GM21737 (cell line): ENCODE measurements around the gene REPIN1.
A peak's percentile ranks its signal among the peaks of the same experiment; 100 is the strongest.

Source experiments
- ATAC-seq: cut with Tn5 transposase; IDR thresholded peaks from one replicate; pipeline ENCODE4 v1.9.1; 2021; ENCODE audit warnings: mild to moderate bottlenecking, moderate library complexity; ENCODE audit not compliant: unreplicated experiment

REPIN1 gene

DNA sequence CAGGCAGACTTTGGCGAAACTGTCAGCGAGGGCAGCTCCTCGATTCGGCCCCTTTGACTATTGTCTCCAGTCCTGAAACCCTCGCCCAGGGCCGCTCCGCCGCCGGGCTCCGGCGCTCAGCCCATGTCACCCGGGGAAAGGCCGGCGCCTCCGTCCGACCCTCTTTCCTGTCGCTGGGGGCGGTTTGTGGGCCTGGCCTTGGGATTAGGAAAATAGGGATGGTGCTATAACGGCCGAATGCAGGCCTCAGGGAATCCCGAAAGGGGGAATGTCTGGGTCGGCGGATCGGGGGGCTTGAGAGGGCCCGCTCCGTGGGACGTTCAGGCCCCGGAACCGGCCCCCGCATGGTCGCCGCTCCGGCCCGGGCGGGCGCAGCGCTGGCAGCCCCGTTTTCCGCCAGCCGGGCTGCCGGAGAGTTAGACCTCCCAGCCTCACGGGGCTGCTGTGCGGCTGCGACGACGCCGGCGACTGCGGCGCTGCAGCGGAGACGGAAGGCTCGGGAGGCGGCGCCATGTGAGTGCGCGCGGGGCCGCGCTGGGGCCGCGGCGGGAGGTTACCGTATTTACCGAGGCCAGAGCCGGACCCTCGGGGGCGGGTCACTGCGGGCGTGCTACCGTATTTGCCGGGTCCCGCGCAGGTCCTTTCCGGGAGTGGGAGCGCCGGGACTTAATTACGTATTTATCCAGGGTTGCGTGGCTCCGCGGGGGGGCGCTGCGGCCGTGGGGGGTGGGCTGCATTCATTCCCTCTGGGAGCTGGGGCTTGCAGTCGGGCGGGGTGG lies 36.4 kb downstream of the REPIN1 start:
- ATAC-seq = peak; percentile 42

DNA sequence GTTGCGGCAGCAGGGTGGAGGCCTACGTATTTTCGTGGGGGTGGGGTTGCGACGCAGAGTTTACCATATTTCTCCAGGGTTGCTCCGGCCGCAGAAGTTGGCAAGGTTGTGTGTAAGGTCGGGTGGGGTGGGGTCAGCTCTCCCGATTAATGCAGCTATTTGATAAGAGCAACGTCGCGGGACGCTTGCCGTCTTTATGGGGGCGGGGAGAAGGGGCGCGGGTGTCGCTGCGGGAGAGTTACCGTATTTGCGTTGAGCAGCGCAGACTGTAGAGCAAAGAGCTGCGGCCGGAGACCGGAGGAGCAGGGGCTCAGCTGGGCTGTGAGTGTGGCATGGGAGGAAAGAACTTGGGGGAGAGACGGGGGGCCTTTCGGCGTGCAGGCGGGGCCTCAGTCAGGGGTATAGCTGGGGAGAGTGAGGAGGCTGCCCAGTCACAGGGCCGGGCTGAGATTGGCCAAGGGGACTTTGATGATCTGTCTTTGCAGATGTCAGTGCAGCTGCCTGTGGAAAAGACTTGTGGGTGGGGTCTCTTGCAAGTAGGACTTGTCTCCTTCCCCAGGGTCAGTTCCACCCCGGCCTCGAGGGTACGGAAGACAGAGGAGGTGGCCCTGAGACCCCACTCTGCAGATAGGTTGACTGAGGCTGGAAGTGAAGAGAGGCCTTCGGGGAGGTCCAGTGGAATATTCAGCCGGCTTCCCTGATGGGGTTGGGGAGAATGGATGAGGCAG lies 37.1 kb downstream of the REPIN1 start:
- no peak for ATAC-seq

DNA sequence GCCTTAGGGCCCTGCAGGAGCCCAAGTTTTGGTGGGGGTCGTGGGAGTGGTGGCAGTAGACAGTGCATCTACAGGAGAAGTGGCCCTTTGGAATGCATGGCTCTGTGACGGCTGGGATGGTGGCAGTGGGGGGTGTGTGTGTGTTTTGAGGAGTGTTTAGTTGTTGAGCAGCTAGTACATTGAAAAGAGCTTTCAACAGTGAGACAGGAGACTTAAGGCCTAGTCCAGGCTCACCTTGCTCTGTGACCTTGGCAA lies 37.6 kb downstream of the REPIN1 start:
- no peak for ATAC-seq

DNA sequence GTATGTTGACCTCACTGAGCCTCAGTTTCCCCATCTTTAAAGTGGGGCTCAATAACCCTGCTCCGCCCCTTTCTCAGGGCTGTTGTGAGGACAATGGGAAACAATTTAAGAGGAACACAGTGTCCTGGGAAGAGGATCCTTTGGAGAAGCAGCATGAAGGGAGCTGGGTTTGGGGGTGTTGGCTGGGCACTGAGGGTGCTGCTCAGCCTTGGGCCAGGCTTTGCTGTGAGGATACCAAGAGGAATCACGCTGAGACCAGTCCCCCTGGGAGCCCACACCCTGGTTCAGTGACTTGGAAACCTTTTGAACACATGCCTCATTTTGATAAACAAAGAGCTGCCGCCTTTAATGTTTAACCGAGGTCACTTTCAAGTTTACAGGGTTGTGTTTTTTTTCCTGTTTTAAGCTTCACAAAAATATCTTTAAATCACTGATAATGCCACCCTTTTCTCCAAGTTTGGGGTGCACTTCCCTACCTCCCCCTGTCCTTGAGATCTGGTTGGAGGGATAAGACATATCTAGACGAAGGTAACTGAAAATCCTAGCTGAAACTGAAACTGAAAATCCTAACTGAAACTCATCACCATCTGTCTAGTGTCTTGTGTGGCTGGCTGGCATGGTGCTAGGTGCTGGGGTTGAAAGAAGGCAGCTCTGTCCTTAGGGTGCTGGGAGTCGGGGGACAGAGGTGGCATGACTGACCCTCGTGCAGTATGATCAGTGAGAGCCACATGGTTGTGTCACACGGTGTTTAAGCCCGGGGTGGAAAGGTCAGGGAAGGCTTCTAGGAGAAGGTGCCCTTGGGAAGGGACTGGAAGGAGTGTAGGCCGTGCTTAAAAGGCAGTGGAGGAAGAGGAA lies 38.2 kb downstream of the REPIN1 start:
- peak; percentile 53 for ATAC-seq

DNA sequence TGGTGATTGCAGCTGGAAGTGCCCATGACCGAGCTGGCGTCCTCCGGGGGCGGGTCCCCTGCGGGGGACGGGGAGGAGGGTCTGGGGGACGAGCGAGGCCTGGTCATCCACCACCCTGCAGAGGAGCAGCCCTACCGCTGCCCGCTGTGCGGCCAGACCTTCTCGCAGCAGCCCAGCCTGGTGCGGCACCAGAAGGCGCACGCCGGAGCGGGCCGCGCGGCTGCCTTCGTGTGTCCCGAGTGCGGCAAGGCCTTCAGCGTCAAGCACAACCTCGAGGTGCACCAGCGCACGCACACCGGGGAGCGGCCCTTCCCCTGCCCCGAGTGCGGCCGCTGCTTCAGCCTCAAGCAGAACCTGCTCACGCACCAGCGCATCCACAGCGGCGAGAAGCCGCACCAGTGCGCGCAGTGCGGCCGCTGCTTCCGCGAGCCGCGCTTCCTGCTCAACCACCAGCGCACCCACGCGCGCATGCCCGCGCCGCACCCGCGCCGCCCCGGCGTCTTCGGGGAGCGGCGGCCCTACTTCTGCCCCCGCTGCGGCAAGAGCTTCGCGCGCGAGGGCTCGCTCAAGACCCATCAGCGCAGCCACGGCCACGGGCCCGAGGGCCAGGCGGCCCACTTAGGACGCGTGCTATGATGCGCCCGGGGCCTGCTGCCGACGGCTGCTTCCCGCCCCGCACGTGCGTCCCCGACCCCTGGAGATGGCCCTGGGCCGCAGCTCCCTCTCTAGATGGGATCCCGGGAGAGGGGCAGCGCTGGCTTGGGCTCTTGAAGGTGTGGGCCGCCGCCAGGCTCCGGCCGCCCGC lies 39.2 kb downstream of the REPIN1 start:
- ATAC-seq = no peak

DNA sequence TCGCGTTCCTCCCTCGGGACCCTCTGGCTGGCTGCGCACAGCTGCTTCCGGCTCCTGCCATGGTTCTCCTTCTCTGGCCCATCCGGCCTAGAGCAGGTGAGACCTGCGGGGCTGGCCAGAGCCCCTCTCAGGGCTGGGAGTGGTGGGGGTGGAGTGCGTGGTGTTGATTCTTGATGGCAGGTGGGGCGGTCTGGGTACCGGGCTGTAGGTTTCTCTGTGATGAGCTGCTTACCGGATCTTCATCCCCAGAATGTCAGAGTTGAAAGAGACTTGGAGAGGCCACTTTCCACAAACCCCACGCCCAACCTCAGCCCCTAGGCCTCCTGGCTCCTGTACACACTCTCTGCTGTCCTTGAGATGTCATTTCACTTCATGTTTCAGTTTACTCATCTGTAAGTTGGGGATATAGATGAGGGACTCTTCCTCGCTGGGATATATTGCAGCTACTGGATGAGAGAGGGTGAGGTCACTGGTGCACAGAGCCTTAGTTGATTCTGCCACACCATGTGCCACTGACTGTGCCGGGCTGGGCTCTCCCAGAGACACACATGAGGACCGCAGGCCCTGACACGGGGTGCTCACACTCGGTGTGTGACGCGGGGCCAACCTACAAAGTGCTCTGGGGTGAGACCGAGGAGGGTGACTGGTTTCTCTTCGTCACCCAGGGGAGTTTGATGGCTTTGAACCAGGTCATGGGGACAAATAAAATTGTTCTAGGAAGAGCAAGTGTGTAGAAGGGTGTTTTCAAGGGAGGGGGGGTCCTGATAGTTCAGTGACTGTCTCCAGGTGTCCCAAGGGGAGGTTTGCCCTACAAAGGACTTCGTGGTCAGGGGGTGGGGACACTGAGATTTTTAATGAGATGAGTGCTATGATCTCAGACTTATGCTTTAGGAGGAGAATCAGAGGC lies 40.0 kb downstream of the REPIN1 start:
- ATAC-seq = peak; percentile 32

DNA sequence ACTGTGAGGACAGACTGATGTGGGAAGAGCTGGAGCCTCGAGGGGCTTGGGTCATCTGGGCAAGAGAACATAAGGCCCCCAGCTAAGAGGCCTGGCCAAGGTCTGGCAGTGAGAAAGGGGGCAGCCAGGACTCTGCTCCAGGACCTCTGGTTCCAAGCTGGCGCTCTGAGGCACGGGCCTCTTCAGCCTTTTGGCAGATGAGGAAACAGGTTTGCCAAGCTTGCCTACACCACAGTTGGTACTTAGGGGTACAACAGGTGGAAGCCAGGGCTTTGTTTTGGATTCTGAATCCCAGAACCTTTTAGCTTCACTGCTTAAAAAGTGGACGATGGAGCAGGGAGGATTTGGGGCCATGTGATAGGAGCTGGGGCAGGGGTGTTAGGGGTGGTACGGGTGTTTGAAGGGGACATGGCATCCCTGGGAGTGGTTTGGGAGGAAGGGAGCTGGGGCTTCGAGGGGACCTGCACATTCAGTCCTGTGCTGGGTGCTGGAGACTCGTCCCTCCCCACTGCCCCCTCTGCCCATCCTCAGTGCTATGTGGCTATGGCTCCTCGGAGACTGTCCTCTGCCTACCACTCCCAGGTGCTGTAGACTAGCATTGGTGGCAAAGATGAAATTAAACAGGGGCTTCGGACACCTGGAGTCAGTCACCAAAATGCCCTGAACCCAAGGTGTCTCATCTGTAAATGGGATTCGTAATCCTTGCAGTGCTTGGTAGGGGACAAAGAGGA lies 40.8 kb downstream of the REPIN1 start:
- ATAC-seq = no peak

DNA sequence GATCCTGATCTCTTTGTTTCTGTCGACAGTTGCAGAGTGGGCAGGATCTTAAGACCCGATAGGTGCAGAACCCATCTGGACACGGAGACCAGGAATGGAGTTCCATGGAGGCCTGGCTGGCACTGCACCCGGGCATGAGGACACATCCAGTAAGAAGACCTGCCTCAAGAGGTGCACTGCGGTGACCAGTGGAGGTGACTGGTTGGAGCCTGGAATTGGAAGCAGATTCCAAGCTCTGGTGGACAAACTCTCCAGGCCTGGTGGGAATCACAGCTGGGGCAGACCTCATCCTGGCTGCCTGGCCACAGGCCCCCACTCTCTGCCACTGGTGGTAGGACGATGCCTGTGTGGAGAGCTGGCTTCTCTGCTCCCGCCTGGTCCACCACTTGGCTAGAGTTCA lies 41.5 kb downstream of the REPIN1 start:
- ATAC-seq = no peak

DNA sequence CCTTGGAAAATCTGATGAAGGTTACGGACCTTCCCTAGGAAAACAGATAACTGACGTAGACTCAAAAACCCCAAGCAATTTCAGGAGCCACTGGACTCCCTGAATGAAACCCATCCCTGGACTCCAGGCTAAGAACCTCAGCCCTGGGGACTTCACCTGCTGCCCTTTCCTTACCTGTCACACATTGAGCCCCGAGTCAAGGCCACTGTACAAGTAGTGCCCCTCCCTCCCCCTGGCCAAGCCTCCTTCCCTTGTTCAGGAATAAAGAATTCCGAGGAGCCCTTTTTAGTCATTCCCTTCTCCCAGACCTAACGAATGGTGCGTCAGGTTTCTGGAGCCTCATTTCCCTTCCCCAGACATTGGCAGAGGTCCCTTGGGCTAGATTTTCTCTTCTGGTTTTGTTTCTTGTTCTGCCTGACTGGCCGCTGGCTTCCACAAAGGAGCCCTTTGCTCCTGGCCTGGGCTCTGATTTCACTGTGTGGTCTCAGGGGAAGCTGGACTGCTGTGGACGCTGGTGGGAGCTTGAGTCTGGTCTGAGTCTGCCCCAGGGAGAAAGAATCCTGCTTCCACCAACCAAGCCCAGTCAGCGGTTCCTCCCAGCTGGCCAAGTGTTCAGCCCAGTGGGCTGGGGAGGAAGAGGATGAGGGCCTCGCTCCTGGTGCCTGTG lies 42.2 kb downstream of the REPIN1 start:
- ATAC-seq = no peak

DNA sequence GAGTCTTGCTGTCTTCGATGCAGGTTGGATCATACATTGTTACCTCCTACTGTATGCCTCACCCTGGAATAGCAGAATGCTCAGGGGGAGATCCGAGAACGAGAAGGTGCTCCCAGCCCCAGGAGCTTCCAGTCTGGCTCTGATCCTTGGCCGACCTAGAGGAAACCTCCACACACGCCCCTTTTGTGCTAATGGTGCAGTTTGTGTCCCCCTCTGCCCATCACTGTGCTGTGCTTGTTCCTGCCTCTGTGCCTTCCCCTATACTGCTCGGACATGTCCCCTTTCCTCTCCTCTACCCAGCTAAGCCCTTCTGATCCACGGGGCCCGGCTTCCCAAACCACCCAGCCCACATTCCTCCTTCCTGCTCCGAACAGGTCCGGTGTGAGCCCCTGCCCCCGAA lies 43.0 kb downstream of the REPIN1 start:
- ATAC-seq = no peak

DNA sequence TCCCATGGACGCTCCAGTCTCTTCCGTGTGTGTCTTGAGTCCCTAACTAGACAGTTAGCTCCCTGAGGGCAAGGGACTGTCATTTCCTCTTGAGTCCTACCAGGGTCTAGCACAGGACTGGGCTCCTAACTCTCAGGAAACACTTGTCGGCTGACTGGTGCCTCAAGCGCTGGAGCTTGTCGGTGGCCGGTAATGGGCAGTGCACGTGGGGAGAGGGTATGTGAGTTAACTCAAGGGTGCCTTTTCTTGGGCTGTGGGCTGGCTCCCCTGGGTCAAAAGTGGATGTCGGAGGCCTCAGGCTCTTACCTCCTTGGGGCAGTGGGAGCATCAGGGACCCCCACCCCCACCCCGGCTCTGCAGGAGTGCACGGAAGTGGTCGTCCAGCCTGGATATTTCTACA lies 43.4 kb downstream of the REPIN1 start:
- ATAC-seq = no peak

DNA sequence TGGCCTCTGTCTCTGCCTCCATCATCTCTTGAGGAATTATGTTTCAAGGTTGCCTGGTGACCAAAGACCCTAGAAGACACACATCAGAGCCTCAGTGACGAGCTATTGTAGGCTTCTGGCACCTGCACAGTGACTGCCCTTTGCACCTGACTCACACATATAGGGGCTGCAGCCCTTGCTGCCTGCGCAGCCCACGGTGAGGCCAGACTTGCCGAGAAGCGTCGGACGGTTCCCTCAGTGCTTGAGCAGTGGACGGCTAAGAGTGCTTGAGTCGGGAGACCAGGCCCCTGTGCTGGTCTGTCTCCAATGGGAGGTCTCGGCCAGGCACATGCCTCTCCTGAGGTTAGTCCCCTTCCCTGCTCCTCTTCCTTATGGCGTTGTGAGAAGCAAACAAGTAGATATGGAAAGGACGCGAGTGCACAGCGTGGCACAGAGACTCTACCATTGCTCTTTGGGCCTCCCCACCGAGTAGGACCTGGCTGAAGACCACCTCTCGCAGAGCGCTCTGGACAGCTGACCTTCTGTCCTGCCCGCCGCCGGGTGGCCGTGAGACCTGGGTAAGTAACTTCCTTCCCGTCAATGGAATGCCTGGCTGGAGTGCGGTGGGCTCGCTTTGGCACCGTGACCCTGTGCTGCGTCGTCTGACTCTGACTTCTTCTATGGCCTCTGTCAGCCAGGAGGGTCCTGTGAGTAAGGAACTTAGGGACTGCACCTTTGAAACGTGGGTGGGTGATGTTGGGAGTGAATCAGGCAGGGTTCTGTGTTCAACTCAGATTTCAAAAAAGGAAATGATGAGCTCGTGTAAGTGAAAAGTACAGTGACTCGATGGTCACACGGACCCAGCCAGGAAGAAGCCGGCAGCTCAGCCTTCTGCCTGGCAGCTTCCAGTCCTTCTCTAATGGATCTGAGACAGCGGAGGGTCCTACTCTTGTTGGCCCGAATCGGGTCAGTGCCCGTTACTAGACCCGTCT lies 44.2 kb downstream of the REPIN1 start:
- no peak for ATAC-seq

DNA sequence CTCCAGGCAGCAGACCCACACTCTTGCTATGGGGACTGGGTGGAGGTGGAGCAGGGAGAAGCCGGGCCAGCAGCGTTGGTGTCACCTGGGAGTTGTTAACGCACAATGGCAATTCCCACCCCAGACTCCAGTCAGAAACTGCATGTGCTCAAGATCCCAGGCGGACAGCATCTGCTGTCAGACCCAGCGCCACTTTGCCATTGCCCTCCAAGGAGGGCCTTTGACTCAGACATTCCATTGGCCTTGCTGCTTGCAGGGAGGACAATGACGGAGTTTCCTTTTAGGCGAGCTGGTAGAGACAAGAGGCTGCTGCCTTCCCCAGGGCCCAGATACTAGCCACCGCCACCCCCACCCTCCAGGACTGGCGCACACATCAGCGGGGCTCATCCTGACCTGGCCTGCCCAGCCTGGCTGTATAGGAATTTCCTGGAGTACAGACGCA lies 45.0 kb downstream of the REPIN1 start:
- no peak for ATAC-seq

DNA sequence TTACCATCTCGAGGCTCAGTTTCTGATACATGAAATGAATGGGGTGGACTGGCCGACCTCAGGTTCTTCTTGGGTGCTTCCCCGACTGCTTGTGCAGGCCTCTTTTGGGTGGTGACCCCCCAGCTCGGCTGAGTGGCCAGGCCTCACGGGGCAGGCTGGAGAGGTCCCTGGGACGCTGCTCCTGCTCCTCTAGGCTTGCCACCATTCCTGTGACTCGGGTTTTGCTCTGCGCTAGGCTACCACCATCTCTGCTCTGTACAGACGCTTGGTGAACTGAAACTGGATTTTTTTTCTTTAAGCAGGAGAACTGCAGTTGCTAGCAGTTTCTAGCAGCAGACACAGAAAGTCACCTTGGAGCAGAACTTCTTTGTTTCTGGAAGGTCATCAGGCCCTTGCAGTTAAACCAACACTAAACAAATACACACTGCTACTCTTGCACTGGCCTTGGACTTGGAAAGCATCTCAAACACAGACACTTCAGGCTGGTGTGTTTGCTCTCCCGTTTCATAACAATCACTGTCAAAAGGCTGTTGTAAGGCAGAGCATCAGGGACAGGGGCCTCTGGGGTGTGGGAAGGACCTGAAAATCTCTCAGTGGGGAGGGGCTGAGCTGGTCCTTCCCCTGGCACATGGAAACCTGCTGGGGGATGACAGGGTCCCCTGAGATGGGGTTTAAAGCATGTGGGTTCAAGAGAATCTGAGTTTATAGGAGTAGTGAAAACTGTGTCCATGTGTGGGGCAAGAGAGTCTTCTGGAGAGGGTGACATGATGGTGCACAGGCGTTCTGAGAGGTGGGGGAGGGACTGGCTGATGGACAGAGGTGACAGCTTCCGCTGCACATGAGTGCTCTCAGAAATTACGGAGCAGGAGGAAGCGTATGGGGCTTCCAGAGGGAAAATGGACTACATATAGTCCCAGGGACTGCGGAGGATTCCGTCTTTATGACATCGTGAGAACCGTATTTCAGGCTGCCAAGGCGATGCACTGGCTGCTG lies 46.8 kb downstream of the REPIN1 start:
- no peak for ATAC-seq

DNA sequence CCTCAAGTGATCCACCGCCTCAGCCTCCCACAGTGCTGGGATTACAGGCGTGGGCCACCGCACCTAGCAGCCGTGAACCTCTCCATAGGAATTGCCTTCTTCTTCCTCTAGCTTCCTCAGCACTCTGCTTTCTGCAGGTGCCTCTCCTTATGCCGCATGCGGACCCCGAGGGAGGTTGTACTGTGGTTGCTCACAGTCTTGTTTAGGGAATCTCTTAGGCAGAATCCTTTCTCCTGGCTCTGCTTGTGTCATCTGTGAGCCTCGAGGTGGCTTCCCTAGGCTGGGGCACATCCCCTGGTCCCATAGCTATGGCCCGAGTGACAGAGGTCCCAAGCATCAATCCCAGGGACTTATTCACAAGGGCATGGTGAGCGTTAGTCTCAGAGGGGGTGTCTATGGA lies 48.6 kb downstream of the REPIN1 start:
- ATAC-seq = no peak

DNA sequence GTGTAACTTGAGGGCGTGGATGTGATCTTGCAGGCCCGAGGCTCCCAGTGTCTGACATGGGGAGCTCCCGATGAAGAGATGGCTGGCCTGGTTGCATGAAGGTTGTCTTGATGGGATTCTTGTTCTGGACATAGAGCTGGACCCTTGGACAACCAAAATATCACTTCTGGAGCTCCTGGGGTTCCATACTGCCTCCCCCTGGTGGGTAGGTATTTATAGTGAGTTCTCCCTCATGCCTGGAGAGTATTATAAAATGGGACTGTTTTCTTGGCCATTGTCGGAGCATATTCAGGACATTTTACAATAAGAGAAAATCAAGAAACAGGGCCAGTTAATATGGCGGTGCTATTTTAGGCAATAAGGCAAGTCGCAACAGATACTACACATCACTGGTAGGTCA lies 49.2 kb downstream of the REPIN1 start:
- ATAC-seq = no peak
